ENCODE results near the gene GAS6. TPM values are rescaled to one million over a fixed set of nuclear protein-coding genes. Genes with fewer than 3 reads are reported as not detected.
"Not testable (repeated sequence)": the region's sequence is repeated elsewhere in the genome, so short reads cannot be mapped to it uniquely, and the experiment has no call there.

Gene GAS6
- total and polyA plus RNA-seq, 2 experiments from 2014 or later, result 822 to 1,035 TPM

- Histone ChIP-seq H3K36me3 (ENCODE audit: low read depth) (no peaks in the 10 kb centered on the region), H3K79me2 (ENCODE audit: insufficient read depth) (no peaks in the 10 kb centered on the region)
- in situ Hi-C loops (cut with MboI), result no loop called here
These were observed 67.5 kb downstream of the GAS6 start for GRCh38 chr13:113796211-113796963.

DNA sequence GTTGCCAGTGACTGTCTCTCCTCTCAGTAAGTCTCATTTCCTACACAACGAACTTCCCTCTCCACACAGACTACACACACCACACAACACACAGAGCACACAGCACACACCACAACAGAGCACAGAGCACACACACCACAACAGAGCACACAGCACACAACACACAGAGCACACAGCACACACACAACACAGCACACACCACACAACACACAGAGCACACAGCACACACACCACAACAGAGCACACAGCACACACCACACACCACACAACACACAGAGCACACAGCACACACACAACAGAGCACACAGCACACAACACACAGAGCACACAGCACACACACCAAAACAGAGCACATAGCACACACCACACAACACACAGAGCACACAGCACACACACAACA, 68.5 kb downstream of the GAS6 start:
- H3K9me3 ChIP-seq (ENCODE audit: low read depth); H3F3A ChIP-seq (ENCODE audit: insufficient read depth); H3K4me2 ChIP-seq (ENCODE audit: unreplicated experiment); H3K9me2 ChIP-seq (ENCODE audit: insufficient read depth); H3K27me3 ChIP-seq (replicated peaks; ENCODE audit: insufficient read depth); H3K36me3 ChIP-seq (ENCODE audit: low read depth); H3K9ac ChIP-seq; DNase-seq; H3K79me2 ChIP-seq (ENCODE audit: insufficient read depth); H3K27ac ChIP-seq; in situ Hi-C loops (cut with MboI); H4K20me1 ChIP-seq (ENCODE audit: insufficient read depth); H2AFZ ChIP-seq; H3K4me1 ChIP-seq (ENCODE audit: insufficient read depth); H3K4me3 ChIP-seq: not testable (repeated sequence)
- WGBS, 2 experiments (ENCODE audit: low coverage in 1 of 2, low lambda C conversion rate in 2 of 2, missing lambda C conversion rate in 2 of 2), result 63 to 91% methylated on average over 1 of the region's 1 CpG

More at GRCh38 chr13:113796211-113796963, 67.5 kb downstream of the GAS6 start:
- H3K27me3 ChIP-seq (replicated peaks; ENCODE audit: insufficient read depth), result no peaks in the 10 kb centered on the region
- H3K9ac ChIP-seq, result no peak overlapping the region
- no peaks in the 10 kb centered on the region for H3K9me2 ChIP-seq (ENCODE audit: insufficient read depth)
- TF ChIP-seq EZH2phosphoT487 (IDR thresholded peaks at IDR 0.05; ENCODE audit: insufficient read depth, low read depth) (no peak), EZH2 (IDR thresholded peaks at IDR 0.05; ENCODE audit: insufficient read depth, poor library complexity, severe bottlenecking) (no peak)
- WGBS, 2 experiments (ENCODE audit: low coverage in 1 of 2, low lambda C conversion rate in 2 of 2, missing lambda C conversion rate in 2 of 2), result 69 to 70% methylated on average over 19 to 20 of the region's 20 CpGs
- H3K4me2 ChIP-seq (ENCODE audit: unreplicated experiment), result no peak overlapping the region
- H3F3A ChIP-seq (ENCODE audit: insufficient read depth), result no peaks in the 10 kb centered on the region
- no peak for DNase-seq
- H3K27ac ChIP-seq, result no peak overlapping the region
- H2AFZ ChIP-seq, result no peak overlapping the region
- no peak overlapping the region for H3K4me3 ChIP-seq
- H3K4me1 ChIP-seq (ENCODE audit: insufficient read depth), result no peaks in the 10 kb centered on the region
- H3K9me3 ChIP-seq (ENCODE audit: low read depth), result no peaks in the 10 kb centered on the region
- H4K20me1 ChIP-seq (ENCODE audit: insufficient read depth), result no peaks in the 10 kb centered on the region

DNA sequence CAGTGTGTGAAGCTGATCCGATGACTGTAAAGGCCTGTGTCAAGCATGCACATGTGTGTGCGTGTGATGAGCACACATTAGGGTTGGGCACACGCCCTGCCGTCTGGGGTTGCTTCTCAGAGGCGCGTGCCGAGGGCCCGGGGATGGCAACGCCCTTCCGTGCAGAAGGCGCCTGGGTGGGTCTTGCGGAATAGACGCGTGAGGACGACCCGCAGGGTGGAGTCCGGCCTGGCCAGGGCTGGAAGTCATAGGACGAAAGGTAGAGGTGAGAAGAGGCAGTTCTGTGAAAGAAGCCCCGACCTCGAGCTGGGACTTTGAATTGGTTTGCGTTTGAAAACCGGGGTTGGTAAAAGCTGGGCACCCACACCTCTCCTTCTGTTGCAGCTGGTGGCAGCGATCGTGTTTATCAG, 69.1 kb downstream of the GAS6 start:
- Histone ChIP-seq H3K4me1 (ENCODE audit: insufficient read depth) (no peaks in the 10 kb centered on the region), H3K27me3 (replicated peaks; ENCODE audit: insufficient read depth) (no peaks in the 10 kb centered on the region), H3K4me2 (ENCODE audit: unreplicated experiment) (no peak overlapping the region), H3K4me3 (no peak overlapping the region), H3K9me2 (ENCODE audit: insufficient read depth) (no peaks in the 10 kb centered on the region), H4K20me1 (ENCODE audit: insufficient read depth) (no peaks in the 10 kb centered on the region), H3K79me2 (ENCODE audit: insufficient read depth) (no peaks in the 10 kb centered on the region), H3K9me3 (ENCODE audit: low read depth) (no peaks in the 10 kb centered on the region), H3K36me3 (ENCODE audit: low read depth) (no peaks in the 10 kb centered on the region), H3F3A (ENCODE audit: insufficient read depth) (no peaks in the 10 kb centered on the region), H3K9ac (no peak overlapping the region), H2AFZ (no peak overlapping the region), H3K27ac (no peak overlapping the region)
- no peak for DNase-seq
- in situ Hi-C loops (cut with MboI), result no loop called here
- 85 to 89% methylated on average over 24 of the region's 24 CpGs for WGBS, 2 experiments (ENCODE audit: low coverage in 1 of 2, low lambda C conversion rate in 2 of 2, missing lambda C conversion rate in 2 of 2)
- TF ChIP-seq EZH2 (IDR thresholded peaks at IDR 0.05; ENCODE audit: insufficient read depth, poor library complexity, severe bottlenecking) (no peak), EZH2phosphoT487 (IDR thresholded peaks at IDR 0.05; ENCODE audit: insufficient read depth, low read depth) (no peak)

DNA sequence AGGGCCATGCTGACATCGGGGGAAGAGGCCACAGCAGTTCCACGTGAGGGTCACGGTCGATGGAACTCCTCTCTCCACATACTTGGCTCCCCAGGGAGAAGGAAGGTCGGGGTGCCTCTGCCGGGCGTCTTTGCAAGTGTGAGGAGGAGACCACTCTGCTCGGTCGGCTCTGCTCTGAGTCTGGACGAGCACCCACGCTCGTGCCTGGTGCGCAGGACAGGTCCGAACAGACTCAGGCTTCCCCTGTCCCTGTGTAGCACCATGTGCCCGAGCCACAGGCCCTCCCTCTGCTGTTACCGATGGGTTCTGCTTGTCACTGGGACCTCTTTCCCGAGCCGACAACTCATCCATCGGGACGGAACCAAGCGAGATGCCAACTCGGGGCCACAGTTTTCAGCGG, 69.8 kb downstream of the GAS6 start:
- Histone ChIP-seq H3K4me1 (ENCODE audit: insufficient read depth) (no peaks in the 10 kb centered on the region), H3K9me3 (ENCODE audit: low read depth) (no peaks in the 10 kb centered on the region), H3K27ac (no peak overlapping the region), H3F3A (ENCODE audit: insufficient read depth) (no peaks in the 10 kb centered on the region), H3K27me3 (replicated peaks; ENCODE audit: insufficient read depth) (no peaks in the 10 kb centered on the region; the same call in 1 of the 2 replicates), H3K36me3 (ENCODE audit: low read depth) (no peaks in the 10 kb centered on the region), H3K9ac (no peak overlapping the region), H3K79me2 (ENCODE audit: insufficient read depth) (no peaks in the 10 kb centered on the region), H2AFZ (no peak overlapping the region), H3K4me3 (no peak overlapping the region), H3K4me2 (ENCODE audit: unreplicated experiment) (no peak overlapping the region), H3K9me2 (ENCODE audit: insufficient read depth) (no peaks in the 10 kb centered on the region), H4K20me1 (ENCODE audit: insufficient read depth) (no peaks in the 10 kb centered on the region)
- no peak for DNase-seq
- 91 to 92% methylated on average over 23 of the region's 23 CpGs for WGBS, 2 experiments (ENCODE audit: low coverage in 1 of 2, low lambda C conversion rate in 2 of 2, missing lambda C conversion rate in 2 of 2)
- TF ChIP-seq EZH2phosphoT487 (IDR thresholded peaks at IDR 0.05; ENCODE audit: insufficient read depth, low read depth) (no peak), EZH2 (IDR thresholded peaks at IDR 0.05; ENCODE audit: insufficient read depth, poor library complexity, severe bottlenecking) (no peak)
- in situ Hi-C loops (cut with MboI), result no loop called here

All from GM23248 (cell line).